ENCODE data around the gene TJP3. TPM values are rescaled to one million over a fixed set of nuclear protein-coding genes. Genes with fewer than 3 reads are reported as not detected.

Gene TJP3
- total and polyA plus RNA-seq, 9 donors, result 0.18 to 24.4 (median 2.8) TPM; not detected in 2

GRCh38 chr19:3670796-3671679 lies 37.1 kb upstream of the TJP3 start:
- TF ChIP-seq POLR2A (IDR thresholded peaks at IDR 0.05), result peak; percentile 59
- TF ChIP-seq EP300 (IDR thresholded peaks at IDR 0.05), result peak; percentile 39
- no peak for TF ChIP-seq CTCF (IDR thresholded peaks at IDR 0.05)
- intact Hi-C loops (cut with DNase I), result loop anchor here in 1 of 4 donors (5.0 kb wide), 1 partner anchor 86 kb away; no protein-coding TSS in a partner anchor
- H3K36me3 ChIP-seq, result no peaks in the 10 kb centered on the region
- no peaks in the 10 kb centered on the region for H3K9me3 ChIP-seq
- peak overlapping the region; percentile 37 for H3K4me3 ChIP-seq
- no peaks in the 10 kb centered on the region for H3K27me3 ChIP-seq
- H3K27ac ChIP-seq, result peak overlapping the region; percentile 90 to 99
- peaks cover 16% of the 10 kb centered on the region for H3K4me1 ChIP-seq (ENCODE audit: insufficient read depth)
- WGBS, 3 donors, result 18 to 28% (median 18%) methylated on average over 45 of the region's 45 CpGs
- DNase-seq, result peak; percentile 88 to 94 (median 90)

GRCh38 chr19:3671680-3672574 lies 36.3 kb upstream of the TJP3 start:
- no peak for TF ChIP-seq EP300 (IDR thresholded peaks at IDR 0.05)
- peak in 2 of 3 donors; percentile 11 to 20 for TF ChIP-seq CTCF (IDR thresholded peaks at IDR 0.05)
- H3K9me3 ChIP-seq, result no peaks in the 10 kb centered on the region
- H3K4me3 ChIP-seq, result peak overlapping the region; percentile 37
- peak in 3 of 5 donors; percentile 54 to 60 (median 60) for DNase-seq
- H3K27ac ChIP-seq, result peak overlapping the region; percentile 90 to 99
- H3K27me3 ChIP-seq, result no peaks in the 10 kb centered on the region
- no peaks in the 10 kb centered on the region for H3K36me3 ChIP-seq
- intact Hi-C loops (cut with DNase I), result loop anchor here in 1 of 4 donors (5.0 kb wide), 1 partner anchor 85 kb away; no protein-coding TSS in a partner anchor
- peaks cover 16% of the 10 kb centered on the region for H3K4me1 ChIP-seq (ENCODE audit: insufficient read depth)
- 41 to 54% (median 49%) methylated on average over 38 to 40 of the region's 40 CpGs for WGBS, 3 donors

GRCh38 chr19:3672575-3672948 lies 35.6 kb upstream of the TJP3 start:
- intact Hi-C loops (cut with DNase I), result loop anchor here in 1 of 4 donors (5.0 kb wide), 1 partner anchor 85 kb away; no protein-coding TSS in a partner anchor
- no peak overlapping the region for H3K4me3 ChIP-seq
- TF ChIP-seq POLR2A (IDR thresholded peaks at IDR 0.05), result no peak
- no peak for TF ChIP-seq EP300 (IDR thresholded peaks at IDR 0.05)
- H3K27ac ChIP-seq, result peak overlapping the region; percentile 90 to 99
- WGBS, 3 donors, result 89 to 93% (median 93%) methylated on average over 8 of the region's 8 CpGs
- no peaks in the 10 kb centered on the region for H3K36me3 ChIP-seq
- H3K9me3 ChIP-seq, result no peaks in the 10 kb centered on the region
- peaks cover 16% of the 10 kb centered on the region for H3K4me1 ChIP-seq (ENCODE audit: insufficient read depth)
- no peaks in the 10 kb centered on the region for H3K27me3 ChIP-seq
- DNase-seq, result no peak

GRCh38 chr19:3672993-3673392 lies 35.2 kb upstream of the TJP3 start:
- no peak for TF ChIP-seq POLR2A (IDR thresholded peaks at IDR 0.05)
- TF ChIP-seq CTCF (IDR thresholded peaks at IDR 0.05), result no peak
- TF ChIP-seq EP300 (IDR thresholded peaks at IDR 0.05), result no peak
- intact Hi-C loops (cut with DNase I), result loop anchor here in 1 of 4 donors (5.0 kb wide), 1 partner anchor 84 kb away; no protein-coding TSS in a partner anchor
- WGBS, 3 donors, result 88 to 95% (median 88%) methylated on average over 11 to 13 of the region's 13 CpGs
- H3K9me3 ChIP-seq, result no peaks in the 10 kb centered on the region
- H3K4me3 ChIP-seq, result no peak overlapping the region
- no peak for DNase-seq
- H3K27me3 ChIP-seq, result no peaks in the 10 kb centered on the region
- peaks cover 16% of the 10 kb centered on the region for H3K4me1 ChIP-seq (ENCODE audit: insufficient read depth)
- peak overlapping the region in 1 of 2 donors; percentile 20 for H3K27ac ChIP-seq
- H3K36me3 ChIP-seq, result no peaks in the 10 kb centered on the region
